Measurements from ENCODE around the gene SPATA31D4. TPM values are rescaled to one million over a fixed set of nuclear protein-coding genes. Genes with fewer than 3 reads are reported as not detected.

Gene SPATA31D4
- total RNA-seq, 4 donors from 2014 or later = not detected

GRCh38 chr9:81968026-81968425 lies 39.8 kb downstream of the SPATA31D4 start:
- no peak for TF ChIP-seq CTCF (IDR thresholded peaks at IDR 0.05)
- DNase-seq (ENCODE audit: low spot score) (no peak), ATAC-seq (ENCODE audit: low FRiP score) (no peak)

DNA sequence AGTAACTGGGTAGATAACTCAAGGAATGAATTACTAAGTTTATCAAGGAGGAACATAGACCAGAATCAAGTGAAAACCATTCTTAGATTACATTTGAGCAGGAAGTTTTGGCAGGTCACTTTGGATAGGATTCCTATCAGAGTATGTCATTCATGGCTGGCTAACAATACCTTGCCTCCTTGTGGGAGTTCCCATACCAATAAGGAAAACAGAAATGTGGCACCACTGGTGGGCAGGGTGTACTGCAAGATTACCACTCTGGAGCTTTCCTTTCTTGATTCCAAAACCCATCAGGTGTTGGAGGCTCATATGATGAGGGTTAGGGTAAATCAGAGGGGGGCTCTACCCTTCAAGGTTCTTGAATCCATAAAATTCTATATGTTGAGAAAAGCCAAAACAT lies 41.7 kb downstream of the SPATA31D4 start:
- DNase-seq (ENCODE audit: low spot score) (no peak), ATAC-seq (ENCODE audit: low FRiP score) (no peak)
- no peak for TF ChIP-seq CTCF (IDR thresholded peaks at IDR 0.05)

GRCh38 chr9:81971727-81972126 lies 43.5 kb downstream of the SPATA31D4 start:
- no peak for TF ChIP-seq CTCF (IDR thresholded peaks at IDR 0.05)
- DNase-seq (ENCODE audit: low spot score) (no peak), ATAC-seq (ENCODE audit: low FRiP score) (no peak)

DNA sequence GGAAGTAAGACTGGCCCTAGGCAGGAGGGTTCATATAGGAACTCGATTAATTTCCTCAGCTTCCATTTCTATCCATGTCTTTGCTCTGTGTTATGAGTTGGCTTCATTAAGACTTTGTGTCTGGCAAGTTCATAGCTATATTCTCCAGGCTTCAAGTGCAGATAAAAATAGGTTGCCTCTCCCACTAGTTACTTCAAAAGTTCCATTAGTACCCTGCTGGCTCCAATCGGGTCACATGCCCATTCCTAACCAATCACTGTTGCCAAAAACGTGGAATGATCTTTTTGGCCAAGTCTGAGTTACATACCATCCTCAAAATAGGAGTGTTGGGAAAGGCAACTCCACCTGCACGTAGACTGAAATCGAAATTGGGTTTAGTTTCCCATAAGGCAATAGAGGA lies 46.5 kb downstream of the SPATA31D4 start:
- no peak for DNase-seq (ENCODE audit: low spot score)
- TF ChIP-seq CTCF (IDR thresholded peaks at IDR 0.05) = no peak
- ATAC-seq (ENCODE audit: low FRiP score) = no peak

DNA sequence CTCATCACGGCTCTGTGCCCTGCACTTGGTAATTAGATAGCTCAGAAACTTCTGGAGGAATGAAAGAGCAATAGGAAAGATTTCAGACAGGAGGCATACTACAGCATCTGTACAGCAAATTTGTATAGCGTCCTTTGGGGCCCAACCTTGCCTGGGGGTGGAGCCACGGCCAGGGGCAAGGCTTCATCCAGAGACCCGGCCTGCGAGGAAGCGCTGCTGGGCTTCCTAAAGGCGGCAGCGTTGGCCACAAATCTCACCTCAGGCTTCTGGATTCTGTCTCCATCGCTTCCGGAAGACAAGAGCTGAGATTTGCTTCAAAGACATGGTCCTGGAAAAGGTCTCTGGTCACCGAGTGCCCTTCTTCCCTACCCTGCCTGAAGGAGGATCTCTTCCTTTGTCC lies 48.1 kb downstream of the SPATA31D4 start:
- TF ChIP-seq CTCF (IDR thresholded peaks at IDR 0.05) = no peak
- ATAC-seq (ENCODE audit: low FRiP score) (no peak), DNase-seq (ENCODE audit: low spot score) (no peak)

DNA sequence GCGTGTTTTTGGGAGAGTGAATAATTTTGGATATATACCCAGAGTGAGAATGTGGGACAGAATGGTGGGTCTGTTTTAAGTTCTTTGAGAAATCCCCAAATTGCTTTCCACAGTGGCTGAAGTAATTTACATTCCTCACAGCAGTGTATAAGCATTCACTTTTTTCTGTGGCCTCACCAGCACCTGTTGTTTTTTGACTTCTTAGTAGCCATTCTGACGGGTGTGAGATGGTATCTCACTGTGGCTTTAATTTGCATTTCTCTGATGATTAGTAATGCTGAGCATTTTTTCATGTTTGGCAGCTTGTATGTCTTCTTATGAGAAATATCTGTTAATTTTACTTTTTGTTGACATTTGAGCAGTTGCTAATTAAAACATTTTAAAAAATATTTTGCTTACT lies 51.0 kb downstream of the SPATA31D4 start:
- ATAC-seq (ENCODE audit: low FRiP score) (no peak), DNase-seq (ENCODE audit: low spot score) (no peak)
- no peak for TF ChIP-seq CTCF (IDR thresholded peaks at IDR 0.05)

DNA sequence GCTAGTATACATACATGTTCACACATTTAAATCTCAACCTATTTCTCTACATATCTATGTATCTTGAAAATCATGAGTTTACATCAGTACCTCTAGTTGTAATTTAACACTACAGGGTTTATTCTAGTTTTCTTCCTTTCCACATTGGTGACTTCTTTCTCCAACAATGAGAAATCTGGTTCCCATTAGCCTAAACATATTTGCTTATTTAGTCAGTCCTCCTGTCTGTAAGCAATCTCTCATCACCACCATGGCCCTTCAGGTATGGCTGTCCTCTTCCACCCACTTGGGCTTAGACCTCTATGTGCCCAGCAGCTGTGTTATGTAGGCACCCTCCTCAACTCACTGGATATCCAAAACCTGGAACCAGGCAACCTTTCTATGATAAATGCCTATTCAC lies 52.3 kb downstream of the SPATA31D4 start:
- ATAC-seq (ENCODE audit: low FRiP score) = no peak
- no peak for DNase-seq (ENCODE audit: low spot score)
- TF ChIP-seq CTCF (IDR thresholded peaks at IDR 0.05) = no peak
